HepG2 (cell line): ENCODE results near the gene ANKRD52. TPM values are rescaled to one million over a fixed set of nuclear protein-coding genes. Genes with fewer than 3 reads are reported as not detected.

Experiments
- AHDC1 ChIP-seq: sonication (generic); formaldehyde crosslinking; IDR thresholded peaks from 2 replicates; pipeline ENCODE4 v1.5.1; 2020; ENCODE audit warnings: mild to moderate bottlenecking, missing genetic modification reagents, borderline replicate concordance
- ARNTL ChIP-seq: sonication (generic); formaldehyde crosslinking; IDR thresholded peaks from 2 replicates; pipeline ENCODE4 v1.4.0; 2020; ENCODE audit warnings: mild to moderate bottlenecking, missing genetic modification reagents
- ETV6 ChIP-seq: sonication (generic); formaldehyde crosslinking; conservative IDR thresholded peaks from 2 replicates; pipeline ENCODE4 v1.4.0; 2020; ENCODE audit warnings: missing genetic modification reagents
- GZF1 ChIP-seq: sonication (generic); formaldehyde crosslinking; IDR thresholded peaks from 2 replicates; pipeline ENCODE4 v1.5.1; 2020; ENCODE audit warnings: mild to moderate bottlenecking, missing genetic modification reagents
- HNRNPLL ChIP-seq: fragments of 200-400 bp; formaldehyde crosslinking; IDR thresholded peaks from 2 replicates; pipeline ENCODE4 v1.6.1; 2017; ENCODE audit warnings: mild to moderate bottlenecking, low read depth, low read length; ENCODE audit not compliant: poor library complexity, severe bottlenecking
- HOXA3 ChIP-seq: sonication (generic); formaldehyde crosslinking; IDR thresholded peaks from 2 replicates; pipeline ENCODE4 v1.5.0; 2020; ENCODE audit warnings: missing genetic modification reagents
- KLF13 ChIP-seq: sonication (generic); formaldehyde crosslinking; IDR thresholded peaks from 2 replicates; pipeline ENCODE4 v1.4.0; 2020; ENCODE audit warnings: mild to moderate bottlenecking, missing genetic modification reagents
- PLRG1 ChIP-seq: fragments of 450-650 bp; conservative IDR thresholded peaks from 2 replicates; pipeline ENCODE4 v1.6.1; 2016
- POLR2A ChIP-seq, 2 experiments: IDR thresholded peaks; 2 replicates each; pipeline ENCODE4 v1.6.1; 2011; ENCODE audit warnings: low read depth in 2 of 2, low read length in 2 of 2, mild to moderate bottlenecking in 1 of 2, moderate library complexity in 1 of 2; ENCODE audit not compliant: insufficient read depth in 1 of 2
- SKI ChIP-seq: fragments of 450-650 bp; IDR thresholded peaks from one replicate; pipeline ENCODE4 v1.6.1; 2018; ENCODE audit warnings: mild to moderate bottlenecking; ENCODE audit not compliant: partially characterized antibody
- SMAD1 ChIP-seq: sonication (generic); formaldehyde crosslinking; IDR thresholded peaks from 2 replicates; pipeline ENCODE4 v1.4.0; 2020; ENCODE audit warnings: missing genetic modification reagents, low read depth, mild to moderate bottlenecking, borderline replicate concordance
- SMAD3 ChIP-seq: sonication (generic); formaldehyde crosslinking; IDR thresholded peaks from 2 replicates; pipeline ENCODE4 v1.4.0; 2020; ENCODE audit warnings: missing genetic modification reagents
- SOX13 ChIP-seq, 3 experiments: fragments of 450-650 bp in 1 of 3; sonication (generic) in 1 of 3; formaldehyde crosslinking in 1 of 3; IDR thresholded peaks in 2 of 3; conservative IDR thresholded peaks in 1 of 3; 2 replicates each; pipeline versions ENCODE4 v1.5.0 to v1.6.1; 2016 to 2020; ENCODE audit warnings: antibody characterized with exemption in 1 of 3, mild to moderate bottlenecking in 1 of 3, missing compliant biosample characterization in 1 of 3, missing genetic modification reagents in 1 of 3, moderate library complexity in 1 of 3
- U2AF1 ChIP-seq: fragments of 200-400 bp; formaldehyde crosslinking; optimal IDR thresholded peaks from 2 replicates; pipeline ENCODE3; 2017; ENCODE audit warnings: mild to moderate bottlenecking, low read depth, low read length
- ZBTB21 ChIP-seq: sonication (generic); formaldehyde crosslinking; IDR thresholded peaks from 2 replicates; pipeline ENCODE4 v1.4.0; 2020; ENCODE audit warnings: missing genetic modification reagents
- ZBTB37 ChIP-seq: sonication (generic); formaldehyde crosslinking; IDR thresholded peaks from 2 replicates; pipeline ENCODE4 v1.4.0; 2020; ENCODE audit warnings: mild to moderate bottlenecking, missing genetic modification reagents
- ZNF10 ChIP-seq: sonication (generic); formaldehyde crosslinking; IDR thresholded peaks from 2 replicates; pipeline ENCODE4 v1.4.0; 2020; ENCODE audit warnings: mild to moderate bottlenecking, low read depth, missing genetic modification reagents, borderline replicate concordance
- ZNF292 ChIP-seq: sonication (generic); formaldehyde crosslinking; IDR thresholded peaks from 2 replicates; pipeline ENCODE4 v1.8.1; 2022; ENCODE audit warnings: mild to moderate bottlenecking, low read depth, missing genetic modification reagents, borderline replicate concordance
- ZNF550 ChIP-seq: sonication (generic); formaldehyde crosslinking; IDR thresholded peaks from 2 replicates; pipeline ENCODE4 v1.4.0; 2020; ENCODE audit warnings: mild to moderate bottlenecking, missing genetic modification reagents, borderline replicate concordance
- ZNF670 ChIP-seq: sonication (generic); formaldehyde crosslinking; IDR thresholded peaks from 2 replicates; pipeline ENCODE4 v1.8.0; 2022; ENCODE audit warnings: mild to moderate bottlenecking, missing genetic modification reagents, borderline replicate concordance
- ZNF691 ChIP-seq: sonication (generic); formaldehyde crosslinking; IDR thresholded peaks from 2 replicates; pipeline ENCODE4 v1.4.0; 2020; ENCODE audit warnings: missing genetic modification reagents, low read depth, mild to moderate bottlenecking, borderline replicate concordance
- ZSCAN29 ChIP-seq: sonication (generic); formaldehyde crosslinking; conservative IDR thresholded peaks from 2 replicates; pipeline ENCODE4 v1.4.0; 2020; ENCODE audit warnings: mild to moderate bottlenecking, missing genetic modification reagents
- polyA plus RNA-seq, 8 experiments: library from polyadenylated mRNA; depleted of rRNA in 3 of 8; stranded (reverse) in 7 of 8; unstranded in 1 of 8; fragments of >200 nt; fragmentation: Illumina TruSeq in 4 of 8; extraction: Trizol in 4 of 8; gene quantifications; 2 replicates each; pipeline versions ENCODE4 v1.2.1 to v1.2.3, GENCODE V29; 2011 to 2016; ENCODE audit warnings: low read depth in 4 of 8, missing spikeins in 1 of 8, mixed read lengths in 1 of 8; ENCODE audit not compliant: insufficient read depth in 1 of 8
- total RNA-seq, 5 experiments: library from RNA; depleted of rRNA; stranded (reverse); fragments of >200 nt; fragmentation: Illumina TruSeq; extraction: Trizol; gene quantifications; 2 replicates each; pipeline ENCODE4 v1.2.3, GENCODE V29; 2016; ENCODE audit warnings: low read depth in 1 of 5

Gene ANKRD52
- total and polyA plus RNA-seq, 2 of the 13 experiments (the other 11 are each of a cell fraction or from before 2014, with no cell fraction given) = 7.8 to 9.2 TPM

- no peak for TF ChIP-seq ZBTB37 (CRISPR knock-in tag)
- no peak for TF ChIP-seq U2AF1
- TF ChIP-seq PLRG1 = no peak
- TF ChIP-seq ZSCAN29 (CRISPR knock-in tag) = peak; percentile 60; the same call in 1 of the 2 replicates
- no peak for TF ChIP-seq ZNF292 (CRISPR knock-in tag)
- peak; percentile 54 to 70 for TF ChIP-seq POLR2A (IDR thresholded peaks at IDR 0.05; ENCODE audit: insufficient read depth in 1 of 2, low read depth in 2 of 2, low read length in 2 of 2)
- no peak for TF ChIP-seq ZNF10 (CRISPR knock-in tag)
- no peak for TF ChIP-seq HOXA3 (CRISPR knock-in tag)
- no peak for TF ChIP-seq AHDC1 (CRISPR knock-in tag)
- 0 out of 2 replicates have a peak, but pooled peaks have one; percentile 35 for TF ChIP-seq ZNF670 (CRISPR knock-in tag)
- TF ChIP-seq ZNF691 (CRISPR knock-in tag) = peak; percentile 78
- peak; percentile 65 for TF ChIP-seq SKI
- TF ChIP-seq ZBTB21 = no peak
- no peak for TF ChIP-seq SMAD3 (CRISPR knock-in tag)
- peak; percentile 43; the same call in 1 of the 2 replicates for TF ChIP-seq ARNTL (CRISPR knock-in tag)
- TF ChIP-seq HNRNPLL = peak; percentile 92
- 0 out of 2 replicates have a peak, but pooled peaks have one; percentile 23 for TF ChIP-seq ETV6 (CRISPR knock-in tag)
- TF ChIP-seq GZF1 (CRISPR knock-in tag) = no peak
- TF ChIP-seq KLF13 = no peak
- no peak for TF ChIP-seq ZNF550 (CRISPR knock-in tag)
- TF ChIP-seq SOX13 (IDR thresholded peaks at IDR 0.05) = no peak
- no peak for TF ChIP-seq SOX13 (CRISPR knock-in tag; conservative IDR thresholded peaks at IDR 0.05 in 1 of 2, IDR thresholded peaks at IDR 0.05 in 1 of 2)
- TF ChIP-seq SMAD1 (CRISPR knock-in tag) = no peak
Measured at GRCh38 chr12:56299853-56300643, 41.9 kb upstream of the ANKRD52 start, which contains the start of gene CS (continued).
